ENCODE results near the gene CEP112.

CEP112 gene

DNA sequence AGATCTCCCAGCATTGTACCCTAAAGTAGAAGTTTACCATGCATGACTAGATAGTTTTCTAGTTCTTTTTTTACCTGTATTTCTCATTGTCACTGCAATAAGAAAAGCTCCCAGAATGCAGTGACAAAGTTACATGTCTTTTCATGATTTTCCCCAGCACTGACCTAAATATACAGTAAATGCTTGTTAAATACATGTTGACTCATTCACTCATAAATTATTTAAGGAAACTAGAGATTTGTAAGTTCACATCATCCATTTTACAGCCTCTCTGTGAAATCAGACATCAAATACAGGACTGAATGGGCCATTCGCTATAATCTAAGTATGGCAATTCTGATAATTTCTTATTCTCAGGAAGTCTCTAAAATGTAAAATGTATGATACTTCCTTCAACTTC lies 371.6 kb downstream of the CEP112 start:
- Histone ChIP-seq H2AFZ (ENCODE audit: low read length) (no peak overlapping the region), H3K9ac (ENCODE audit: low read length) (no peak overlapping the region), H3K9me3 (replicated peaks; ENCODE audit: insufficient read depth, low read length) (no peaks in the 10 kb centered on the region), H3K27ac (ENCODE audit: low read length) (no peak overlapping the region), H3K4me3 (ENCODE audit: low read length) (no peak overlapping the region), H4K20me1 (ENCODE audit: insufficient read depth, low read length) (no peaks in the 10 kb centered on the region), H3K4me2 (ENCODE audit: low read depth, low read length) (no peak overlapping the region), H3F3A (ENCODE audit: insufficient read depth, low read length) (no peaks in the 10 kb centered on the region), H3K9me2 (replicated peaks; ENCODE audit: insufficient read depth, low read length) (no peaks in the 10 kb centered on the region), H3K4me1 (ENCODE audit: low read length) (no peaks in the 10 kb centered on the region), H3K36me3 (replicated peaks; ENCODE audit: insufficient read depth, low read length) (no peaks in the 10 kb centered on the region), H3K79me2 (ENCODE audit: low read length) (no peaks in the 10 kb centered on the region), H3K27me3 (replicated peaks; ENCODE audit: insufficient read depth, low read length) (no peaks in the 10 kb centered on the region)
- no peak for TF ChIP-seq EZH2phosphoT487 (IDR thresholded peaks at IDR 0.05; ENCODE audit: low read length)
- TF ChIP-seq EZH2 (optimal IDR thresholded peaks at IDR 0.05; ENCODE audit: low read depth, low read length): no peak
- TF ChIP-seq, protein P1, sequence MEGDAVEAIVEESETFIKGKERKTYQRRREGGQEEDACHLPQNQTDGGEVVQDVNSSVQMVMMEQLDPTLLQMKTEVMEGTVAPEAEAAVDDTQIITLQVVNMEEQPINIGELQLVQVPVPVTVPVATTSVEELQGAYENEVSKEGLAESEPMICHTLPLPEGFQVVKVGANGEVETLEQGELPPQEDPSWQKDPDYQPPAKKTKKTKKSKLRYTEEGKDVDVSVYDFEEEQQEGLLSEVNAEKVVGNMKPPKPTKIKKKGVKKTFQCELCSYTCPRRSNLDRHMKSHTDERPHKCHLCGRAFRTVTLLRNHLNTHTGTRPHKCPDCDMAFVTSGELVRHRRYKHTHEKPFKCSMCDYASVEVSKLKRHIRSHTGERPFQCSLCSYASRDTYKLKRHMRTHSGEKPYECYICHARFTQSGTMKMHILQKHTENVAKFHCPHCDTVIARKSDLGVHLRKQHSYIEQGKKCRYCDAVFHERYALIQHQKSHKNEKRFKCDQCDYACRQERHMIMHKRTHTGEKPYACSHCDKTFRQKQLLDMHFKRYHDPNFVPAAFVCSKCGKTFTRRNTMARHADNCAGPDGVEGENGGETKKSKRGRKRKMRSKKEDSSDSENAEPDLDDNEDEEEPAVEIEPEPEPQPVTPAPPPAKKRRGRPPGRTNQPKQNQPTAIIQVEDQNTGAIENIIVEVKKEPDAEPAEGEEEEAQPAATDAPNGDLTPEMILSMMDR (IDR thresholded peaks at IDR 0.05; ENCODE audit: low read length): no peak
- no peak for DNase-seq

DNA sequence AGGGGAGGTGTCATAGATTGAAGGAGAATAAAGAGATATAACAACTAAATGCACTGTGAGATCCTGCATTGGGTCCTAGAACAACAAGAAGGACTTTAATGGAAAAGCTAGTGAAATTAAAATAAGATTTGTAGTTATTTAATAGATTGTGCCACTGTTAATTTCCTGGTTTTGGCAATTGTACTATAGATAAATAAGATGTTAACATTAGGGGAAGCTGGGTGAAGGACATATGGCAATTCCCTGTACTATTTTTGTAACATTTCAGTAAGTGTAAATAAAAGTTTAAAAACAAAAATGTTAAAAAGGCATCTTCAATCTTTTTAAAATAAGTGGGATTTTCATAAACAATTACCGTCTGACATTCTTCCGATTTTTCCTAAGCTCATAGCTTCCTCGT lies 372.1 kb downstream of the CEP112 start:
- Histone ChIP-seq H3K9ac (ENCODE audit: low read length) (no peak overlapping the region), H2AFZ (ENCODE audit: low read length) (no peak overlapping the region), H3K9me3 (replicated peaks; ENCODE audit: insufficient read depth, low read length) (no peaks in the 10 kb centered on the region), H3F3A (ENCODE audit: insufficient read depth, low read length) (no peaks in the 10 kb centered on the region), H3K79me2 (ENCODE audit: low read length) (no peaks in the 10 kb centered on the region), H3K36me3 (replicated peaks; ENCODE audit: insufficient read depth, low read length) (no peaks in the 10 kb centered on the region), H3K27me3 (replicated peaks; ENCODE audit: insufficient read depth, low read length) (no peaks in the 10 kb centered on the region), H3K4me1 (ENCODE audit: low read length) (no peaks in the 10 kb centered on the region), H3K9me2 (replicated peaks; ENCODE audit: insufficient read depth, low read length) (no peaks in the 10 kb centered on the region), H3K4me2 (ENCODE audit: low read depth, low read length) (no peak overlapping the region), H3K27ac (ENCODE audit: low read length) (no peak overlapping the region), H3K4me3 (ENCODE audit: low read length) (no peak overlapping the region), H4K20me1 (ENCODE audit: insufficient read depth, low read length) (no peaks in the 10 kb centered on the region)
- no peak for TF ChIP-seq EZH2 (optimal IDR thresholded peaks at IDR 0.05; ENCODE audit: low read depth, low read length)
- TF ChIP-seq, protein P1 (IDR thresholded peaks at IDR 0.05; ENCODE audit: low read length): no peak
- TF ChIP-seq EZH2phosphoT487 (IDR thresholded peaks at IDR 0.05; ENCODE audit: low read length): no peak
- no peak for DNase-seq

DNA sequence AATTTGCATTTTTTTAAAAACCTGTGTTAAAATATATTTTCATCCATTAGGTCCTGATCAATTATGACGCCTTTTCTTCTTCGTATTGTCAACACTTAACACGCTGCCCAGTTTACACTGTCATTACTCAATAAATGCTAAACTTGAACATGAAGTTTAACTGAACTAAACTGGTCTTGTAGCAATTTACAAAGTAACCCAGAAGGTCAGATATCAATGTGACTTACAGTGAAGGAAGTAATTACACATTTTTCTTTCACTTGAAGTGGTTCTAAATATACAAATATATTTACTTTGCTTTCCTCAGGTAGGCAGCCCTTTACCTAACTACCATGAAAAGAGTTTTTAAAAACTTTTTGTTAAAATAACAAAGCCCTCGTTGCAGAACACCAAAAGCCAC lies 374.0 kb downstream of the CEP112 start:
- H3K36me3 ChIP-seq (replicated peaks; ENCODE audit: insufficient read depth, low read length): no peaks in the 10 kb centered on the region
- H3K9me2 ChIP-seq (replicated peaks; ENCODE audit: insufficient read depth, low read length): no peaks in the 10 kb centered on the region
- no peaks in the 10 kb centered on the region for H3K9me3 ChIP-seq (replicated peaks; ENCODE audit: insufficient read depth, low read length)
- H3K9ac ChIP-seq (ENCODE audit: low read length): no peak overlapping the region
- H3F3A ChIP-seq (ENCODE audit: insufficient read depth, low read length): no peaks in the 10 kb centered on the region
- no peaks in the 10 kb centered on the region for H3K27me3 ChIP-seq (replicated peaks; ENCODE audit: insufficient read depth, low read length)
- H4K20me1 ChIP-seq (ENCODE audit: insufficient read depth, low read length): no peaks in the 10 kb centered on the region
- H3K27ac ChIP-seq (ENCODE audit: low read length): no peak overlapping the region
- H3K4me2 ChIP-seq (ENCODE audit: low read depth, low read length): no peak overlapping the region
- no peaks in the 10 kb centered on the region for H3K79me2 ChIP-seq (ENCODE audit: low read length)
- H3K4me1 ChIP-seq (ENCODE audit: low read length): no peaks in the 10 kb centered on the region
- H3K4me3 ChIP-seq (ENCODE audit: low read length): no peak overlapping the region
- TF ChIP-seq EZH2phosphoT487 (IDR thresholded peaks at IDR 0.05; ENCODE audit: low read length) (no peak), EZH2 (optimal IDR thresholded peaks at IDR 0.05; ENCODE audit: low read depth, low read length) (no peak)
- TF ChIP-seq, protein P1 (IDR thresholded peaks at IDR 0.05; ENCODE audit: low read length): no peak
- H2AFZ ChIP-seq (ENCODE audit: low read length): no peak overlapping the region
- no peak for DNase-seq

Data from MM.1S (cell line).